GM18951 (cell line): Measurements from ENCODE around the gene MEA1.

Experiments used
- POLR2A ChIP-seq: IDR thresholded peaks from 4 replicates; pipeline ENCODE4 v1.6.1; 2011; ENCODE audit warnings: mild to moderate bottlenecking; ENCODE audit not compliant: insufficient read length, insufficient read depth; ENCODE audit errors: extremely low read depth
- in situ Hi-C: fragments of 300-500 bp; cut with MboI; formaldehyde crosslinking; loops from one replicate; pipeline ENCODE4 v1.12.0; 2022; ENCODE audit warnings: low sequenced_read_pairs, mixed read lengths, inconsistent platforms; ENCODE audit not compliant: unreplicated experiment

MEA1 gene

GRCh38 chr6:43034190-43034525 lies 20.4 kb upstream of the MEA1 start:
- TF ChIP-seq POLR2A, result no peak
- in situ Hi-C loops, result no loop called here

- in situ Hi-C loops, result no loop called here
Observed at GRCh38 chr6:43033496-43034189, 19.9 kb upstream of the MEA1 start.

GRCh38 chr6:43032326-43032725 lies 18.6 kb upstream of the MEA1 start:
- TF ChIP-seq POLR2A, result no peak
- in situ Hi-C loops, result no loop called here

More at GRCh38 chr6:43033496-43034189, 19.9 kb upstream of the MEA1 start:
- TF ChIP-seq POLR2A, result no peak

GRCh38 chr6:43029120-43029519 lies 15.4 kb upstream of the MEA1 start:
- in situ Hi-C loops, result no loop called here
- no peak for TF ChIP-seq POLR2A

- no peak for TF ChIP-seq POLR2A
- in situ Hi-C loops, result no loop called here
Observed at GRCh38 chr6:43026365-43026764, 12.6 kb upstream of the MEA1 start.

- in situ Hi-C loops, result no loop called here
- TF ChIP-seq POLR2A, result no peak
Observed at GRCh38 chr6:43024436-43024835, 10.7 kb upstream of the MEA1 start.

GRCh38 chr6:43021270-43022047 lies 7.7 kb upstream of the MEA1 start, which contains the start of gene RRP36:
TSS of gene RRP36 (plus strand) at chr6:43021623. CDS start at chr6:43021655, 32 bp downstream.
- TF ChIP-seq POLR2A, result peak; percentile 72
- in situ Hi-C loops, result no loop called here

GRCh38 chr6:43020847-43021246 lies 7.1 kb upstream of the MEA1 start:
- TF ChIP-seq POLR2A, result no peak
- in situ Hi-C loops, result no loop called here

GRCh38 chr6:43020052-43020705 lies 6.4 kb upstream of the MEA1 start:
- in situ Hi-C loops, result no loop called here
- no peak for TF ChIP-seq POLR2A

- in situ Hi-C loops, result no loop called here
- TF ChIP-seq POLR2A, result no peak
Observed at GRCh38 chr6:43019152-43019551, 5.4 kb upstream of the MEA1 start.

GRCh38 chr6:43016943-43017334 lies 3.2 kb upstream of the MEA1 start:
- in situ Hi-C loops, result no loop called here

GRCh38 chr6:43016176-43016942 lies 2.6 kb upstream of the MEA1 start:
- in situ Hi-C loops, result no loop called here

More at GRCh38 chr6:43016943-43017334, 3.2 kb upstream of the MEA1 start:
- TF ChIP-seq POLR2A, result no peak

GRCh38 chr6:43014434-43014909 lies 726 bp upstream of the MEA1 start:
- TF ChIP-seq POLR2A, result no peak
- in situ Hi-C loops, result no loop called here

More at GRCh38 chr6:43016176-43016942, 2.6 kb upstream of the MEA1 start:
- TF ChIP-seq POLR2A, result no peak
